Panc1 (cell line): ENCODE data around the gene PYHIN1. TPM values are rescaled to one million over a fixed set of nuclear protein-coding genes. Genes with fewer than 3 reads are reported as not detected.
"Not testable (repeated sequence)": the region's sequence is repeated elsewhere in the genome, so short reads cannot be mapped to it uniquely, and the experiment has no call there.

Experiments
- ATAC-seq: fragments of 200-7000 bp; cut with Tn5 transposase; 2 replicates; pipeline ENCODE4 v1.9.1; 2020; ENCODE audit warnings: mild to moderate bottlenecking, moderate library complexity
- BruUV-seq: library from RNA; stranded (reverse); fragments of 400-500 nt; replicated peaks from 2 replicates; lab custom pipeline; 2021; lab: Mats Ljungman, UMichigan
- CTCF ChIA-PET: fragments of 300-600 bp; sonication (Branson Sonifier 250); formaldehyde crosslinking; loops from one replicate; lab custom pipeline; 2022; ENCODE audit warnings: antibody characterized with exemption; lab: Charles Lee
- POLR2A ChIA-PET: fragments of 300-600 bp; sonication (Branson Sonifier 250); formaldehyde crosslinking; loops from one replicate; lab custom pipeline; 2022; ENCODE audit warnings: antibody characterized with exemption; lab: Charles Lee
- DNase-seq: peaks from one replicate; pipeline ENCODE4 v3.0.0-alpha.2; 2010; ENCODE audit warnings: low read depth, low spot score
- H3K27ac ChIP-seq: 2 replicates; pipeline ENCODE4 v1.5.1; 2011; ENCODE audit warnings: mild to moderate bottlenecking, low read length, inconsistent platforms
- H3K27me3 ChIP-seq: fragments of 200-500 bp; sonication (Bioruptor generic); 2 replicates; pipeline ENCODE4 v1.6.0; 2014; ENCODE audit warnings: low read length, inconsistent platforms; ENCODE audit not compliant: control insufficient read depth, insufficient read depth
- H3K36me3 ChIP-seq: fragments of 200-500 bp; sonication (Bioruptor generic); 2 replicates; pipeline ENCODE4 v1.5.1; 2014; ENCODE audit warnings: inconsistent platforms, mild to moderate bottlenecking, low read length, moderate library complexity; ENCODE audit not compliant: control insufficient read depth, insufficient read depth
- H3K4me1 ChIP-seq: 2 replicates; pipeline ENCODE4 v1.5.1; 2011; ENCODE audit warnings: inconsistent platforms, mild to moderate bottlenecking, low read length, moderate library complexity; ENCODE audit not compliant: control insufficient read depth, insufficient read depth
- H3K4me3 ChIP-seq, 2 experiments: 2 replicates each; pipeline ENCODE4 v1.5.1; 2011 to 2012; ENCODE audit warnings: low read depth in 2 of 2, low read length in 2 of 2, mild to moderate bottlenecking in 2 of 2, inconsistent platforms in 1 of 2, moderate library complexity in 1 of 2
- H3K9me3 ChIP-seq: fragments of 200-500 bp; sonication (Bioruptor generic); 2 replicates; pipeline ENCODE4 v1.5.1; 2014; ENCODE audit warnings: low read depth, mild to moderate bottlenecking, inconsistent platforms, low read length, moderate library complexity; ENCODE audit not compliant: control insufficient read depth, insufficient read depth
- POLR2AphosphoS5 ChIP-seq: IDR thresholded peaks from 2 replicates; pipeline ENCODE4 v1.6.1; 2012; ENCODE audit warnings: mild to moderate bottlenecking, low read depth, low read length, moderate library complexity
- REST ChIP-seq, 2 experiments: IDR thresholded peaks; 2 replicates each; pipeline ENCODE4 v1.6.1; 2011 to 2012; ENCODE audit warnings: low read depth in 2 of 2, control low read depth in 1 of 2, low read length in 1 of 2, mild to moderate bottlenecking in 1 of 2, moderate library complexity in 1 of 2; ENCODE audit not compliant: insufficient read depth in 1 of 2
- SIN3A ChIP-seq: IDR thresholded peaks from 2 replicates; pipeline ENCODE4 v1.6.1; 2012; ENCODE audit warnings: low read depth, mild to moderate bottlenecking, low read length, moderate library complexity, borderline replicate concordance; ENCODE audit not compliant: insufficient read depth
- TCF7L2 ChIP-seq: IDR thresholded peaks from 2 replicates; pipeline ENCODE4 v1.6.1; 2011; ENCODE audit warnings: mild to moderate bottlenecking, low read depth, low read length, inconsistent platforms
- in situ Hi-C: cut with HindIII; loops from 2 replicates; pipeline ENCODE4 v1.10.0; 2016; ENCODE audit warnings: low sequenced_read_pairs, low pct_unique_long_range_greater_than_20kb
- intact Hi-C: fragments of 100-400 bp; cut with micrococcal nuclease; formaldehyde crosslinking; loops from one replicate; pipeline ENCODE4 v1.10.0; 2022; ENCODE audit not compliant: unreplicated experiment
- total RNA-seq: library from RNA; stranded (reverse); gene quantifications from one replicate; pipeline ENCODE4 v1.2.1, GENCODE V29; 2021; ENCODE audit not compliant: unreplicated experiment
- TF ChIP-seq, protein P1 (sequence below): fragments of 450-650 bp; IDR thresholded peaks from 2 replicates; pipeline ENCODE4 v1.5.1; 2017; ENCODE audit warnings: mild to moderate bottlenecking

Gene PYHIN1
- total RNA-seq, 1 experiment from 2014 or later = not detected

DNA sequence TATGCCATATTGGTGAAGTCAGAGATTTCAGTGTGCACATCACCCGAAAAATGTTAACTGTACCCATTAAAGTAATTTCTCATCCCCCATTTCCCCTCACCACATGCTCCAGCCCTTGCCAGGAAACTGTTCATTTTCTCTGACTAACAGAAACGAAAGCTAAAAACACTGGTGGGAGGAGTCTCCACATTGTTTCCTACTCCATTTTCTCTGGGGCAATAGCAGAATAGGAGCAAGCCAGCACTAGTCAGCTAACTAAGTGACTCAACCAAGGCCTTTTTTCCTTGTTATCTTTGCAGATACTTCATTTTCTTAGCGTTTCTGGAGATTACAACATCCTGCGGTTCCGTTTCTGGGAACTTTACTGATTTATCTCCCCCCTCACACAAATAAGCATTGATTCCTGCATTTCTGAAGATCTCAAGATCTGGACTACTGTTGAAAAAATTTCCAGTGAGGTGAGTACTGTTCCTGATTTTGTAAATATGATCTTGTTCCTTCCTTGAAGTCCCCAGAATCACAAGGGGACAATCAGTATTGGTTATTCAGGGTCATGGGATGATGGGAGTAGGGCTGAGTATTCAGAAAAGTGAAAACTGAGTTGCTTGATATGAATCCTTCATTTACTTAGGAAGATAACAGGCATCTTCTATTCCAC lies 78.5 kb downstream of the PYHIN1 start, which contains the start of gene IFI16:
TSS of gene IFI16 (plus strand) at position 204 of the 658 bp plus-strand sequence. CDS start 4,774 bp downstream, outside the sequence.
- ChIA-PET POLR2A (no interaction called here), CTCF (no interaction called here)
- TF ChIP-seq TCF7L2 = no peak
- TF ChIP-seq, protein P1, sequence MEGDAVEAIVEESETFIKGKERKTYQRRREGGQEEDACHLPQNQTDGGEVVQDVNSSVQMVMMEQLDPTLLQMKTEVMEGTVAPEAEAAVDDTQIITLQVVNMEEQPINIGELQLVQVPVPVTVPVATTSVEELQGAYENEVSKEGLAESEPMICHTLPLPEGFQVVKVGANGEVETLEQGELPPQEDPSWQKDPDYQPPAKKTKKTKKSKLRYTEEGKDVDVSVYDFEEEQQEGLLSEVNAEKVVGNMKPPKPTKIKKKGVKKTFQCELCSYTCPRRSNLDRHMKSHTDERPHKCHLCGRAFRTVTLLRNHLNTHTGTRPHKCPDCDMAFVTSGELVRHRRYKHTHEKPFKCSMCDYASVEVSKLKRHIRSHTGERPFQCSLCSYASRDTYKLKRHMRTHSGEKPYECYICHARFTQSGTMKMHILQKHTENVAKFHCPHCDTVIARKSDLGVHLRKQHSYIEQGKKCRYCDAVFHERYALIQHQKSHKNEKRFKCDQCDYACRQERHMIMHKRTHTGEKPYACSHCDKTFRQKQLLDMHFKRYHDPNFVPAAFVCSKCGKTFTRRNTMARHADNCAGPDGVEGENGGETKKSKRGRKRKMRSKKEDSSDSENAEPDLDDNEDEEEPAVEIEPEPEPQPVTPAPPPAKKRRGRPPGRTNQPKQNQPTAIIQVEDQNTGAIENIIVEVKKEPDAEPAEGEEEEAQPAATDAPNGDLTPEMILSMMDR = no peak
- no peak for TF ChIP-seq REST (IDR thresholded peaks at IDR 0.05; ENCODE audit: insufficient read depth in 1 of 2, low read depth in 2 of 2, low read length in 1 of 2)
- no peak for TF ChIP-seq SIN3A
- no peak for TF ChIP-seq POLR2AphosphoS5
- Histone ChIP-seq H3K27me3 (peaks cover under 1% of the 10 kb centered on the region; the same call in 1 of the 2 replicates), H3K4me1 (no peaks in the 10 kb centered on the region), H3K36me3 (no peaks in the 10 kb centered on the region), H3K4me3 (peak within 1 kb of the TSS; percentile 30 to 36; a peak in 3 of 4 replicates), H3K27ac (no peak within 1 kb of the TSS), H3K9me3 (no peaks in the 10 kb centered on the region)
- no peak for DNase-seq
- intact Hi-C loops = no loop called here
- in situ Hi-C loops = no loop called here
- ATAC-seq = no peak
- no TSS peak for BruUV-seq

DNA sequence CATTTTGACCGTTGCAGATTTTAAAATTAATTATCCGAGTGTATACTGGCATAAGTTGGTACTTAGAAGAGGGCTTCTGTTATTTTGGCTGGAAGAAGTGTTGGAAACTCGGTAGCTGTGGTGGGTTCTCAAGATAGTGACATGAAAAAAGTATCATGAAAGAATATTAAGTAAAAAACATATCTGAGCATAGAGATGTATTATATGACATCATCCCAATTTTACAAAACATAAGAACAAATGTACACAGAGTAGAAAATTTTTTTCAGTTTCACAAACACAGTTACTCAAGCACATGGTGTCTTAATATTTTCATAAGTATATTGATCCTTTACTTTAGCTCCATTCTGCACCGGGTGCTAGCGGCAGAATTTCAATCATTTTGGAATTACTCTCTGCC lies 79.0 kb downstream of the PYHIN1 start:
- Histone ChIP-seq H3K36me3 (no peaks in the 10 kb centered on the region), H3K27me3 (peaks cover 2% of the 10 kb centered on the region; the same call in 1 of the 2 replicates), H3K27ac (no peak overlapping the region), H3K4me3 (peak overlapping the region in 1 of 2 experiments; percentile 30; a peak in 1 of 4 replicates), H3K9me3 (no peaks in the 10 kb centered on the region), H3K4me1 (no peaks in the 10 kb centered on the region)
- TF ChIP-seq REST (IDR thresholded peaks at IDR 0.05; ENCODE audit: insufficient read depth in 1 of 2, low read depth in 2 of 2, low read length in 1 of 2) (no peak), POLR2AphosphoS5 (no peak), TCF7L2 (no peak), SIN3A (no peak)
- TF ChIP-seq, protein P1 = no peak
- intact Hi-C loops = no loop called here
- ChIA-PET POLR2A (no interaction called here), CTCF (no interaction called here)
- BruUV-seq = no TSS peak
- DNase-seq = no peak
- ATAC-seq = no peak
- in situ Hi-C loops = no loop called here

GRCh38 chr1:159011001-159011400 lies 79.6 kb downstream of the PYHIN1 start:
- H3K4me3 ChIP-seq = peak overlapping the region in 1 of 2 experiments; percentile 30; a peak in 1 of 4 replicates
- H3K27ac ChIP-seq, POLR2A ChIA-PET, H3K9me3 ChIP-seq, in situ Hi-C loops, intact Hi-C loops, H3K27me3 ChIP-seq, H3K36me3 ChIP-seq, H3K4me1 ChIP-seq, CTCF ChIA-PET, ATAC-seq, BruUV-seq, DNase-seq: not testable (repeated sequence)
